ENCODE results near the gene WASHC4.
"Not testable (repeated sequence)": the region's sequence is repeated elsewhere in the genome, so short reads cannot be mapped to it uniquely, and the experiment has no call there.

The WASHC4 gene

GRCh38 chr12:105085501-105085900, 22.0 kb upstream of the WASHC4 start:
- no peak for DNase-seq

- DNase-seq, result no peak
Observed at GRCh38 chr12:105089817-105090216, 17.7 kb upstream of the WASHC4 start.

DNA sequence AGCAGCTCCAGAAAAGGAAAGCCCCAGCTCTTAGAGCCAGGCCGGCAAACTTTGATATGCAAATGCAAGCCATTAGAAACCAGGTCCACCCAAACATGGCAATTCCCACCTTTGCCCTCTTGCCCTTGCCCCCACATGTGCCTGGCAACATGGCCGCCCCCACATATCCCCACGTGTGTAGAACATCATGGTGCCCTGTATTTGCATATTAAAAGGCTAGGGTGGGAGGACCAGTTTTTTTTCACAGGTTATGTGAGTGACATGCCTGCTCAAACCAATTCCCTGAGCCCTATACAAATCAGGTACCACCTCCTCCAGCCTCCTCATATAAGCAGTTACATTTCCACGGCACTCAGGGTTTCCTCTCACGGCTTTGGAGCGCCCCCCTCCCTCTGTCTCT, 17.2 kb upstream of the WASHC4 start:
- DNase-seq, result no peak

- no peak for DNase-seq
Observed at GRCh38 chr12:105091476-105092206, 15.9 kb upstream of the WASHC4 start.

GRCh38 chr12:105092336-105092735, 15.2 kb upstream of the WASHC4 start:
- DNase-seq, result no peak

DNA sequence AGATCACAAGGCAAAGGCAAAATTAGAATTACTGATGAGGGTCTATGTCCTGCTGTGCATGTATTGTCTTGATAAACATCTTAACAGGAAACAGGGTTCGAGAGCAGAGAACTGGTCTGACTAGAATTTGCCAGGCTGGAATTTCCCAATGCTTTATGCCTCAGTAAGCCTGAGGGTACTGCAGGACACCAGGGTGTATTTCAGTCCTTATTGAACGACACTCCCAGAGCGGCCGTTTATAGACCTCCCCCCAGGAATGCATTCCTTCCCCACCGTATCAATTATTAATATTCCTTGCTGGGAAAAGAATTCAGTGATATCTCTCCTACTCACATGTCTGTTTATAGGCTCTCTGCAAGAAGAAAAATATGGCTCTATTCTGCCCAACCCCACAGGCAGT, 12.2 kb upstream of the WASHC4 start:
- DNase-seq, result not testable (repeated sequence)

GRCh38 chr12:105099356-105099755, 8.2 kb upstream of the WASHC4 start:
- DNase-seq, result no peak

- no peak for DNase-seq
Observed at GRCh38 chr12:105100207-105100985, 7.1 kb upstream of the WASHC4 start.

DNA sequence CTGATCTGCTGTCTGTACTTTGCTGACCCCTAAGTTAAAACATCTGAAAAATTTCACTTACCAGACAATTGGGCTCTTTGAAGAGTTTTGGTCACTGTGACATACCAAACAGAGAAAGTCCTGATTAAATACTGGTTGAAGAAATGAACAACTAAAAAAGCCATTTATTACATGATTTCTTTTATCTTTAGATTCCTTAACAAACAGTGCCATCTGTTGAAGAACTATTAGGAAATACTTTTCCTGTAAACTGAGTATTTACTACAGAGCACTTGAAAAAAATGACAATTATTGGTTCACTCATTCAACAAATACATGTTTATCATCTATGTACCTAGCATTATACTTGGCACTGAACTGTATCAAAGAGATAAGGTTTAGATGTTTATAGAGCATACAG, 6.5 kb upstream of the WASHC4 start:
- DNase-seq, result no peak

DNA sequence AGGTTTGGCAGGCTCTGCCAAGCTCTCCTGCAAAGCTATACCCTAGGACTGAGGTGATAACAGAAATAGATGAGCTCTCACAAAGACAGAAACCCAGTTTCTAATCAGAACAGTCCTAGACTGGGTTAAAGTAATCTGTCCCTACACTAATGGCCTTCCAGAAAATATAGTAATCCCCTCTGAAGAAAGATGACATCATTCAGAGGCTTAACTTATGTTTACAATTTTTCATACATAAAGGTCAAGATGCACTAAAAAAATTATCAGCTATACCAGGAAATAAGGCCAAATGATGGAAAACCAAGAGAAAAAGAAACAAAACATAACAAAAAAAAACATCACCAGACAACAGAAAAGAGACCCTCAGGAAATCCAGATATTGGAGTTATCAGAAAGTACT, 4.9 kb upstream of the WASHC4 start:
- no peak for DNase-seq

DNA sequence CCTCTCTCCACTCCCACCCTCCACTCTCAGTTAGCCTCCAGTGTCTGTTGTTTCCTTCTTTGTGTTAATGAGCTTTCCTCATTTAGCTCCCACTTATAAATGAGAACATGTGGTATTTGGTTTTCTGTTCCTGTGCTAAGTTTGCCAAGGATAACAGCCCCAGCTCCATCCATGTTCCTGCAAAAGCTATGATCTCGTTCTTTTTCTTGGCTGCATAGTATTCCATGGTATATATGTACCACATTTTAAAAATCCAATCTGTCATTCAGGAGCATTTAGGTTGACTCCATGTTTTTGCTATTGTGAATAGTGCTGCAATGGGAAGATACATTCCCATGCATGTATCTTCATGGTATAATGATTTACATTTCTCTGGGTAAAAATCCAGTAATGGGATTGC, 2.8 kb upstream of the WASHC4 start:
- DNase-seq, result no peak

DNA sequence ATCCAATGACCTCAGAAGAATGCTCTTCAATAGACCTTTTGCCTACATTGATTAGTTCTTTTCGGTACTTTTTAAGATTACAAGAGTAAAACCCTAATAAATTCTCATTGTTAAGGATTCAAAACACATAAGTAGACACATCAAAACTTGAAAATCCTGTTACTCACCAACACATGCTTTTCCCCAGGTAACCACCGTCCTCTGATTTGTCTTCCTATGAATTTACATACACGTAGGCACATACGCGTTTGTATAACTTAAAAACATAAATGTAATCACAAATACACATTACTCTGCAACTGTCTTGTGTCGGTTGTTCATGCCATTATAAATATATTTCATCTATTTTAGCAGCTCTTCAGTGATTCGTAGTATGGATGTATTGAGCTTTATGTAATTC, 910 bp upstream of the WASHC4 start:
- DNase-seq, result no peak

- DNase-seq, result no peak
Observed at GRCh38 chr12:105107171-105107493, 399 bp upstream of the WASHC4 start.

DNA sequence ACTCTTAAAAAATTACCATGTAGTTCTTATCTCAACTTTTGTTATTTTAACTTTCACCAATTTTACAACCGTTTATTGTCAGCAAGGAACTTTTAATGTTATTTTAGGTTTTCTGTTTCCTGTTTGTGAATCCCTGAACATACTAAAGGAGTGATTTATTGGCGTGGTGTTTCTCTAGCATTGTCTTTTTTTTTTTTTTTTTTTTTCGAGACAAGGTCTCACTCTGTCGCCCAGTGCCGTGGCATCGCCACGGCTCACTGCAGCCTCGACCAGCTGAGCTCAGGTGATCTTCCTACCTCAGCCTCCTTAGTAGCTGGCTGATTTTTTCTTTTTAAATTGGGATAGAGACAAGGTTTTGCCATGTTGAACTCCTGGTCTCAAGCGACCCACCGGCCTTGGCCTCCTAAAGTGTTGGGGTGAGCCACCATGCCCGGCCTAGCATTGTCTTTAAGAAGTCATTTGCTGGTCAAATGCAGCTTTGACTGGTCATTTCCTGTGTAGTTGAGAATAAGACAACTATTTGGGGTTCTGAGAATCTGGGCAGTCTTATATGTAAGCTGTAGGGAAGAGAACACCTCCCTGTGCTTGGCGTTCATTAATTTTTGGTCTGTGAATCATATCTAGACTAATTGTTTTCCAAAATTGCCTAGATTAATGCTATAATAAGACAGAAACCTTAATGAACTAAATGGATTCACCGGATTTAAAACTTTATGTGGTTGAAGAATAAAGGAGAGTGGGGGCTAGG, 2.1 kb downstream of the WASHC4 start:
- peak; percentile 35 for DNase-seq

GRCh38 chr12:105110851-105111250, 3.3 kb downstream of the WASHC4 start:
- DNase-seq, result no peak

- DNase-seq, result no peak
Observed at GRCh38 chr12:105113094-105113493, 5.6 kb downstream of the WASHC4 start.

- DNase-seq, result no peak
Observed at GRCh38 chr12:105116969-105117368, 9.4 kb downstream of the WASHC4 start.

DNA sequence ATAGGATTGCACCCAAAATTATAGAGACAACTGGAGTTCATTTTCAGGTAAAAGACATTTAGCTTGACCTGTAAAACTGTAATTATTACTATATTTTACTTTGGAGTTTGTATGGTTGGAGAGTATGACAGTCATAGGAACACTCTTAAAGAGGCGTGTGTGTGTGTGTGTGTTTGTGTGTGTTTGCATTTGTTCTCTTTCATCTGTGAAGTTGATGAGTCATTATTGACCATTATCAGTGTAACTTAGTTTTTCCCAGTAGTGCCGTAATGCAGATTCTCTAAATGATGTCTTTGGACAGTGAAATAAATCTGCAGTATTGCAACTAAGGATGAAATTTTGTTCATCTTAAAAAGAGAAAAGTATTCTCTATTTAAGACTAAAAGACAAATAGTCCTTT, 13.0 kb downstream of the WASHC4 start:
- no peak for DNase-seq

GRCh38 chr12:105138248-105138647, 30.7 kb downstream of the WASHC4 start:
- no peak for DNase-seq

GRCh38 chr12:105141320-105141922, 33.9 kb downstream of the WASHC4 start:
- no peak for DNase-seq

- no peak for DNase-seq
Observed at GRCh38 chr12:105142259-105142658, 34.7 kb downstream of the WASHC4 start.

GRCh38 chr12:105156260-105156659, 48.7 kb downstream of the WASHC4 start:
- no peak for DNase-seq

GRCh38 chr12:105157606-105158005, 50.1 kb downstream of the WASHC4 start:
- no peak for DNase-seq
